ENCODE data around the gene LY6G5B.

DNA sequence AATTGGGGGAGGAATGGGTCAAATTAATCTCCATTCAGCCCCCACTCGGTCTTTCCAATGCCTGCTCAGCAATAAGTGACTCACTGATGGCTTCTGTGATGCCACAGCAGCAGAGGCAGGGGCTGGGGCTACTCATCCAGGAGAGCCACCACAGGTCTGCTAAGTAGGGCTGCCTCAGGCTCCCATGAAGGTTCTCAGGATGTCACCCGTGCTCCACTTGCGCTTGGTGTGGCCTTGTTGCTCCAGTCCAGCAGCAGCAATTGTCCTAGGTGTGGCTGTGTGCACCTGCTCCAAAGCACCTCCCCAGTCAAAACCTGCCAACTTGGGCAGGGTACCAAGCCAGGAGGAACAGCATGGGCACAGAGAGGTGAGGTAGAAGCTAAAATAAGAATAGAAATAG lies 52.4 kb downstream of the LY6G5B start:
- TF ChIP-seq POLR2A (IDR thresholded peaks at IDR 0.05), result no peak
- TF ChIP-seq, protein P1, sequence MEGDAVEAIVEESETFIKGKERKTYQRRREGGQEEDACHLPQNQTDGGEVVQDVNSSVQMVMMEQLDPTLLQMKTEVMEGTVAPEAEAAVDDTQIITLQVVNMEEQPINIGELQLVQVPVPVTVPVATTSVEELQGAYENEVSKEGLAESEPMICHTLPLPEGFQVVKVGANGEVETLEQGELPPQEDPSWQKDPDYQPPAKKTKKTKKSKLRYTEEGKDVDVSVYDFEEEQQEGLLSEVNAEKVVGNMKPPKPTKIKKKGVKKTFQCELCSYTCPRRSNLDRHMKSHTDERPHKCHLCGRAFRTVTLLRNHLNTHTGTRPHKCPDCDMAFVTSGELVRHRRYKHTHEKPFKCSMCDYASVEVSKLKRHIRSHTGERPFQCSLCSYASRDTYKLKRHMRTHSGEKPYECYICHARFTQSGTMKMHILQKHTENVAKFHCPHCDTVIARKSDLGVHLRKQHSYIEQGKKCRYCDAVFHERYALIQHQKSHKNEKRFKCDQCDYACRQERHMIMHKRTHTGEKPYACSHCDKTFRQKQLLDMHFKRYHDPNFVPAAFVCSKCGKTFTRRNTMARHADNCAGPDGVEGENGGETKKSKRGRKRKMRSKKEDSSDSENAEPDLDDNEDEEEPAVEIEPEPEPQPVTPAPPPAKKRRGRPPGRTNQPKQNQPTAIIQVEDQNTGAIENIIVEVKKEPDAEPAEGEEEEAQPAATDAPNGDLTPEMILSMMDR (IDR thresholded peaks at IDR 0.05), result no peak
